Neural cell (in vitro differentiated cells): ENCODE measurements around the gene MYO7B. TPM values are rescaled to one million over a fixed set of nuclear protein-coding genes. Genes with fewer than 3 reads are reported as not detected.

Experiments used
- H2AFZ ChIP-seq: fragments of 200-600, 300-800 bp; sonication (generic), shearing (Covaris generic); 2 replicates; pipeline ENCODE4 v1.6.0; 2014; ENCODE audit warnings: low read depth, mild to moderate bottlenecking, antibody characterized with exemption, low read length, moderate library complexity
- H3F3A ChIP-seq: fragments of 200-600 bp; shearing (Covaris generic); 2 replicates; pipeline ENCODE4 v1.6.1; 2016; ENCODE audit warnings: mild to moderate bottlenecking, moderate library complexity, mixed read lengths, antibody characterized with exemption, low read length; ENCODE audit not compliant: insufficient read depth, poor library complexity, severe bottlenecking
- H3K27ac ChIP-seq: fragments of 200-600, 300-800 bp; sonication (generic), shearing (Covaris generic); 2 replicates; pipeline ENCODE4 v1.5.1; 2014; ENCODE audit warnings: mild to moderate bottlenecking, low read length, moderate library complexity
- H3K27me3 ChIP-seq: fragments of 300-800, 200-600 bp; sonication (generic), shearing (Covaris generic); 2 replicates; pipeline ENCODE4 v1.6.0; 2014; ENCODE audit warnings: mild to moderate bottlenecking, low read depth, low read length, moderate library complexity; ENCODE audit not compliant: insufficient read depth
- H3K36me3 ChIP-seq: fragments of 300-800, 200-600 bp; sonication (generic), shearing (Covaris generic); 2 replicates; pipeline ENCODE4 v1.5.1; 2014; ENCODE audit warnings: mild to moderate bottlenecking, antibody characterized with exemption, low read length, moderate library complexity; ENCODE audit not compliant: insufficient read depth
- H3K4me2 ChIP-seq: fragments of 300-800, 200-600 bp; sonication (generic), shearing (Covaris generic); 2 replicates; pipeline ENCODE4 v1.6.0; 2014; ENCODE audit warnings: mild to moderate bottlenecking, low read length
- H3K4me3 ChIP-seq: fragments of 300-800, 200-600 bp; sonication (generic), shearing (Covaris generic); 2 replicates; pipeline ENCODE4 v1.5.1; 2014; ENCODE audit warnings: mild to moderate bottlenecking, low read length, moderate library complexity
- H3K79me2 ChIP-seq: fragments of 200-600 bp; shearing (Covaris generic); replicated peaks from 2 replicates; pipeline ENCODE4 v1.6.0; 2014; ENCODE audit warnings: mild to moderate bottlenecking, low read length, moderate library complexity; ENCODE audit not compliant: insufficient read depth
- H3K9ac ChIP-seq: fragments of 300-800, 200-600 bp; sonication (generic), shearing (Covaris generic); 2 replicates; pipeline ENCODE4 v1.6.1; 2016; ENCODE audit warnings: mild to moderate bottlenecking, low read length, mixed read lengths
- H3K9me2 ChIP-seq: fragments of 200-600 bp; shearing (Covaris generic); 2 replicates; pipeline ENCODE4 v1.6.1; 2016; ENCODE audit warnings: mild to moderate bottlenecking, low read length, mixed read lengths; ENCODE audit not compliant: insufficient read depth
- H3K9me3 ChIP-seq: fragments of 200-600, 300-800 bp; sonication (generic), shearing (Covaris generic); 2 replicates; pipeline ENCODE4 v1.6.1; 2016; ENCODE audit warnings: mild to moderate bottlenecking, mixed run types, low read length, moderate library complexity, mixed read lengths
- H4K20me1 ChIP-seq: fragments of 200-600 bp; shearing (Covaris generic); 2 replicates; pipeline ENCODE4 v1.6.1; 2016; ENCODE audit warnings: mild to moderate bottlenecking, mixed run types; ENCODE audit not compliant: insufficient read depth
- EP300 ChIP-seq: fragments of 450-650 bp; conservative IDR thresholded peaks from 2 replicates; pipeline ENCODE4 v1.6.1; 2014; ENCODE audit warnings: antibody characterized with exemption, mild to moderate bottlenecking, moderate library complexity; ENCODE audit not compliant: poor library complexity, severe bottlenecking
- EZH2 ChIP-seq: fragments of 200-600, 300-800 bp; shearing (Covaris generic), sonication (generic); IDR thresholded peaks from 2 replicates; pipeline ENCODE4 v1.6.1; 2014; ENCODE audit warnings: antibody characterized with exemption, low read length, borderline replicate concordance, mild to moderate bottlenecking; ENCODE audit not compliant: insufficient read depth, poor library complexity, severe bottlenecking
- MXI1 ChIP-seq: fragments of 450-650 bp; conservative IDR thresholded peaks from 2 replicates; pipeline ENCODE4 v1.6.1; 2014; ENCODE audit warnings: antibody characterized with exemption, mild to moderate bottlenecking; ENCODE audit not compliant: poor library complexity, severe bottlenecking
- POLR2AphosphoS5 ChIP-seq: IDR thresholded peaks from 2 replicates; pipeline ENCODE4 v1.6.1; 2012
- RAD21 ChIP-seq: fragments of 450-650 bp; conservative IDR thresholded peaks from 2 replicates; pipeline ENCODE4 v1.6.1; 2014; ENCODE audit warnings: antibody characterized with exemption, mild to moderate bottlenecking, moderate library complexity
- SMC3 ChIP-seq: fragments of 450-650 bp; conservative IDR thresholded peaks from 2 replicates; pipeline ENCODE4 v1.6.1; 2014; ENCODE audit warnings: antibody characterized with exemption, mild to moderate bottlenecking, moderate library complexity; ENCODE audit not compliant: poor library complexity
- TAF1 ChIP-seq: IDR thresholded peaks from 2 replicates; pipeline ENCODE4 v1.6.1; 2012; ENCODE audit warnings: low read depth
- polyA plus RNA-seq: library from polyadenylated mRNA; depleted of rRNA; stranded (reverse); fragments of >200 nt; gene quantifications from 2 replicates; pipeline ENCODE4 v1.2.3, GENCODE V29; 2014
- TF ChIP-seq, protein P1 (sequence below): fragments of 450-650 bp; IDR thresholded peaks from 2 replicates; pipeline ENCODE4 v1.5.1; 2014; ENCODE audit warnings: antibody characterized with exemption, mild to moderate bottlenecking, moderate library complexity; ENCODE audit not compliant: poor library complexity, severe bottlenecking
- TF ChIP-seq, protein P2 (sequence below): IDR thresholded peaks from 2 replicates; pipeline ENCODE4 v1.6.1; 2012; ENCODE audit warnings: borderline replicate concordance

Gene MYO7B
- polyA plus RNA-seq, 1 donor from 2014 or later = 0.16 TPM

DNA sequence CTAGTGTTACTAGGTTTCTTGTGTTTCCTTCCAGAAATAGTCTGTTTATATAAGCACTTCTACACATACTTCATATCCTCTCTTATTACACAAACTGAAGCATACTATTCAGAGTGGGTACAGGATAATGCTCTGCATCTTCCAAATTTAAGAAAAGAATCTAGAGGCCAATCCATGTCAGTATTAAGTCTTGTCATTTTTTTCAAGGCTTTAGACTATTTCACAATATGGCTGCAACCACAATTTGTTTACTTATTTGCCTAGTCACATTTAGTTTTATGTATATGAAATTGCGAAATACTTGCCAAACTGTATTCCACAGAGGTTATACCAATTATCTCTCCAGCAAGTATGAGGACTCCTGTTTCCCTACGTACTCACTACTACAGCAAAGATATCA lies 37.1 kb upstream of the MYO7B start:
- Histone ChIP-seq H3K27me3 (no peaks in the 10 kb centered on the region), H3K4me3 (no peak overlapping the region), H3F3A (no peaks in the 10 kb centered on the region), H3K9me2 (no peaks in the 10 kb centered on the region), H3K4me2 (no peak overlapping the region), H2AFZ (no peak overlapping the region), H4K20me1 (no peaks in the 10 kb centered on the region), H3K27ac (no peak overlapping the region), H3K36me3 (no peaks in the 10 kb centered on the region), H3K79me2 (no peaks in the 10 kb centered on the region), H3K9me3 (no peaks in the 10 kb centered on the region), H3K9ac (no peak overlapping the region)
- TF ChIP-seq SMC3 (no peak), EZH2 (no peak)

DNA sequence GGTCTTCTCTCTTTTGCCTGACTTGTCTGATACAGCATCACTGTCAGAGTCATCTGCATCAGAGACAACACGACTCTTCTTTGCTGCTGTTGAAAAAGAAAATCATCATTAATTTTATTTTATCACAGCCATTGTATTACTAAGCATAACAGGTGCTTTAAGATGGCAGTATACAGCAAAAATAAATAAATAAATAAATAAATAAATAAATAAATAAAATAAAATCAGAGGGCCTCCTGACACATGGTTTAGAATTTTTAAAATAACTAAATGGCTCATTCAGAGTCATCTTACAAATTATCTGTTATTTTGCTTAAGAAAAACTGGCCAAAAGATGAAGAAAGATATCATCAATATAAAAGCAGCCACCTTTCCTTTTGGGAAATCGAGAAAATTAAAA lies 32.0 kb upstream of the MYO7B start:
- H3K9me2 ChIP-seq = no peaks in the 10 kb centered on the region
- no peaks in the 10 kb centered on the region for H3K27me3 ChIP-seq
- H3K4me2 ChIP-seq = no peak overlapping the region
- no peak overlapping the region for H2AFZ ChIP-seq
- no peak overlapping the region for H3K4me3 ChIP-seq
- no peak overlapping the region for H3K27ac ChIP-seq
- no peaks in the 10 kb centered on the region for H4K20me1 ChIP-seq
- H3F3A ChIP-seq = no peaks in the 10 kb centered on the region
- H3K79me2 ChIP-seq = peaks cover 23% of the 10 kb centered on the region
- no peak for TF ChIP-seq MXI1
- TF ChIP-seq, protein P1, sequence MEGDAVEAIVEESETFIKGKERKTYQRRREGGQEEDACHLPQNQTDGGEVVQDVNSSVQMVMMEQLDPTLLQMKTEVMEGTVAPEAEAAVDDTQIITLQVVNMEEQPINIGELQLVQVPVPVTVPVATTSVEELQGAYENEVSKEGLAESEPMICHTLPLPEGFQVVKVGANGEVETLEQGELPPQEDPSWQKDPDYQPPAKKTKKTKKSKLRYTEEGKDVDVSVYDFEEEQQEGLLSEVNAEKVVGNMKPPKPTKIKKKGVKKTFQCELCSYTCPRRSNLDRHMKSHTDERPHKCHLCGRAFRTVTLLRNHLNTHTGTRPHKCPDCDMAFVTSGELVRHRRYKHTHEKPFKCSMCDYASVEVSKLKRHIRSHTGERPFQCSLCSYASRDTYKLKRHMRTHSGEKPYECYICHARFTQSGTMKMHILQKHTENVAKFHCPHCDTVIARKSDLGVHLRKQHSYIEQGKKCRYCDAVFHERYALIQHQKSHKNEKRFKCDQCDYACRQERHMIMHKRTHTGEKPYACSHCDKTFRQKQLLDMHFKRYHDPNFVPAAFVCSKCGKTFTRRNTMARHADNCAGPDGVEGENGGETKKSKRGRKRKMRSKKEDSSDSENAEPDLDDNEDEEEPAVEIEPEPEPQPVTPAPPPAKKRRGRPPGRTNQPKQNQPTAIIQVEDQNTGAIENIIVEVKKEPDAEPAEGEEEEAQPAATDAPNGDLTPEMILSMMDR = no peak
- no peak for TF ChIP-seq TAF1
- TF ChIP-seq EP300 = no peak
- TF ChIP-seq POLR2AphosphoS5 = no peak
- no peak for TF ChIP-seq RAD21
- TF ChIP-seq, protein P2, sequence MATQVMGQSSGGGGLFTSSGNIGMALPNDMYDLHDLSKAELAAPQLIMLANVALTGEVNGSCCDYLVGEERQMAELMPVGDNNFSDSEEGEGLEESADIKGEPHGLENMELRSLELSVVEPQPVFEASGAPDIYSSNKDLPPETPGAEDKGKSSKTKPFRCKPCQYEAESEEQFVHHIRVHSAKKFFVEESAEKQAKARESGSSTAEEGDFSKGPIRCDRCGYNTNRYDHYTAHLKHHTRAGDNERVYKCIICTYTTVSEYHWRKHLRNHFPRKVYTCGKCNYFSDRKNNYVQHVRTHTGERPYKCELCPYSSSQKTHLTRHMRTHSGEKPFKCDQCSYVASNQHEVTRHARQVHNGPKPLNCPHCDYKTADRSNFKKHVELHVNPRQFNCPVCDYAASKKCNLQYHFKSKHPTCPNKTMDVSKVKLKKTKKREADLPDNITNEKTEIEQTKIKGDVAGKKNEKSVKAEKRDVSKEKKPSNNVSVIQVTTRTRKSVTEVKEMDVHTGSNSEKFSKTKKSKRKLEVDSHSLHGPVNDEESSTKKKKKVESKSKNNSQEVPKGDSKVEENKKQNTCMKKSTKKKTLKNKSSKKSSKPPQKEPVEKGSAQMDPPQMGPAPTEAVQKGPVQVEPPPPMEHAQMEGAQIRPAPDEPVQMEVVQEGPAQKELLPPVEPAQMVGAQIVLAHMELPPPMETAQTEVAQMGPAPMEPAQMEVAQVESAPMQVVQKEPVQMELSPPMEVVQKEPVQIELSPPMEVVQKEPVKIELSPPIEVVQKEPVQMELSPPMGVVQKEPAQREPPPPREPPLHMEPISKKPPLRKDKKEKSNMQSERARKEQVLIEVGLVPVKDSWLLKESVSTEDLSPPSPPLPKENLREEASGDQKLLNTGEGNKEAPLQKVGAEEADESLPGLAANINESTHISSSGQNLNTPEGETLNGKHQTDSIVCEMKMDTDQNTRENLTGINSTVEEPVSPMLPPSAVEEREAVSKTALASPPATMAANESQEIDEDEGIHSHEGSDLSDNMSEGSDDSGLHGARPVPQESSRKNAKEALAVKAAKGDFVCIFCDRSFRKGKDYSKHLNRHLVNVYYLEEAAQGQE = no peak
- no peak for TF ChIP-seq SMC3
- TF ChIP-seq EZH2 = no peak
- no peaks in the 10 kb centered on the region for H3K36me3 ChIP-seq
- no peaks in the 10 kb centered on the region for H3K9me3 ChIP-seq
- H3K9ac ChIP-seq = no peak overlapping the region
